HepG2 (cell line): Measurements from ENCODE around the gene NLGN2. TPM values are rescaled to one million over a fixed set of nuclear protein-coding genes. Genes with fewer than 3 reads are reported as not detected.

Experiments
- ATAC-seq: fragments of 200-7000 bp; cut with Tn5 transposase; 3 replicates; pipeline ENCODE4 v1.9.1; 2020; ENCODE audit warnings: mild to moderate bottlenecking, moderate library complexity
- BruUV-seq: library from RNA; stranded (reverse); fragments of 400-500 nt; replicated peaks from 2 replicates; lab custom pipeline; 2021; lab: Mats Ljungman, UMichigan
- CTCF ChIA-PET: fragments of 300-600 bp; formaldehyde crosslinking; extraction: SDS; loops from one replicate; lab custom pipeline; 2021; ENCODE audit warnings: low total read pairs, inconsistent platforms, low intra/inter-chr PET ratio; lab: Yijun Ruan, JAX
- POLR2A ChIA-PET: fragments of 350-600 bp; sonication (Branson Sonifier 250); formaldehyde crosslinking; loops from one replicate; lab custom pipeline; 2020; ENCODE audit warnings: antibody characterized with exemption, inconsistent platforms; lab: Yijun Ruan, JAX
- DNase-seq: peaks from one replicate; pipeline ENCODE4 v3.0.0-alpha.2; 2015; ENCODE audit warnings: low spot score
- FAIRE-seq: peaks from 3 replicates; lab custom pipeline; 2011; peaks lifted over from hg19 to GRCh38; lab: Jason Lieb, UNC
- H2AFZ ChIP-seq: one replicate; pipeline ENCODE4 v1.6.1; 2011; ENCODE audit warnings: low read length, inconsistent platforms
- H3K27ac ChIP-seq: fragments of 300-600 bp; 3 replicates; pipeline ENCODE4 v1.8.0; 2011; ENCODE audit warnings: mixed run types, mild to moderate bottlenecking, mixed read lengths, low read length, inconsistent platforms; ENCODE audit not compliant: insufficient read depth; ENCODE audit errors: extremely low read length
- H3K27me3 ChIP-seq, 2 experiments: fragments of 200-600 bp in 1 of 2; 2 replicates in 1 of 2; 3 replicates in 1 of 2; pipeline versions ENCODE4 v1.6.0 to v1.8.0; 2011; ENCODE audit warnings: low read length in 2 of 2, mild to moderate bottlenecking in 2 of 2, moderate library complexity in 2 of 2, inconsistent platforms in 1 of 2; ENCODE audit not compliant: insufficient read depth in 2 of 2, control insufficient read depth in 1 of 2
- H3K36me3 ChIP-seq, 2 experiments: fragments of 200-600 bp in 1 of 2; replicated peaks in 1 of 2; 2 replicates in 1 of 2; 3 replicates in 1 of 2; pipeline versions ENCODE4 v1.5.1 to v1.8.0; 2011; ENCODE audit warnings: low read length in 2 of 2, inconsistent platforms in 1 of 2; ENCODE audit not compliant: insufficient read depth in 2 of 2, control insufficient read depth in 1 of 2
- H3K4me1 ChIP-seq: 2 replicates; pipeline ENCODE4 v1.5.1; 2012; ENCODE audit warnings: low read length, inconsistent platforms; ENCODE audit not compliant: insufficient read depth
- H3K4me2 ChIP-seq: 2 replicates; pipeline ENCODE4 v1.6.0; 2011; ENCODE audit warnings: low read depth, low read length, inconsistent platforms
- H3K4me3 ChIP-seq, 3 experiments: fragments of 200-600 bp in 1 of 3; sonication (generic), shearing (Covaris generic) in 1 of 3; replicated peaks in 1 of 3; 2 replicates each; pipeline ENCODE4 v1.5.1; 2011 to 2016; ENCODE audit warnings: low read length in 3 of 3, inconsistent platforms in 2 of 3, low read depth in 2 of 3, mild to moderate bottlenecking in 2 of 3, control low read depth in 1 of 3, mixed read lengths in 1 of 3; ENCODE audit not compliant: insufficient read depth in 1 of 3
- H3K79me2 ChIP-seq: one replicate; pipeline ENCODE4 v1.6.1; 2011; ENCODE audit warnings: low read length, inconsistent platforms; ENCODE audit not compliant: insufficient read depth
- H3K9ac ChIP-seq: 2 replicates; pipeline ENCODE4 v1.6.0; 2011; ENCODE audit warnings: mild to moderate bottlenecking, low read depth, low read length, inconsistent platforms; ENCODE audit not compliant: insufficient read depth
- H3K9me3 ChIP-seq: 2 replicates; pipeline ENCODE4 v1.5.1; 2012; ENCODE audit warnings: mild to moderate bottlenecking, low read length
- H4K20me1 ChIP-seq: 2 replicates; pipeline ENCODE4 v1.6.0; 2011; ENCODE audit warnings: inconsistent platforms, mild to moderate bottlenecking, low read length, moderate library complexity; ENCODE audit not compliant: insufficient read depth
- BCL6 ChIP-seq: IDR thresholded peaks from 2 replicates; pipeline ENCODE4 v1.6.1; 2016; ENCODE audit warnings: missing genetic modification reagents, missing compliant biosample characterization
- CREB3 ChIP-seq: sonication (generic); formaldehyde crosslinking; IDR thresholded peaks from 2 replicates; pipeline ENCODE4 v1.5.0; 2020; ENCODE audit warnings: missing genetic modification reagents
- FOXP1 ChIP-seq, 2 experiments: fragments of 450-650 bp in 1 of 2; IDR thresholded peaks; 2 replicates each; pipeline ENCODE4 v1.6.1; 2017 to 2018; ENCODE audit warnings: antibody characterized with exemption in 1 of 2
- HOXA9 ChIP-seq: sonication (generic); formaldehyde crosslinking; IDR thresholded peaks from 2 replicates; pipeline ENCODE4 v1.8.1; 2022; ENCODE audit warnings: missing genetic modification reagents, mild to moderate bottlenecking, moderate library complexity, borderline replicate concordance
- ISX ChIP-seq: sonication (generic); formaldehyde crosslinking; conservative IDR thresholded peaks from 2 replicates; pipeline ENCODE4 v1.5.0; 2020; ENCODE audit warnings: missing genetic modification reagents
- NRL ChIP-seq: sonication (generic); formaldehyde crosslinking; IDR thresholded peaks from 2 replicates; pipeline ENCODE4 v1.5.0; 2020; ENCODE audit warnings: missing genetic modification reagents, mild to moderate bottlenecking, moderate library complexity, borderline replicate concordance
- SAFB2 ChIP-seq: sonication (generic); formaldehyde crosslinking; IDR thresholded peaks from 2 replicates; pipeline ENCODE4 v1.5.1; 2020; ENCODE audit warnings: missing genetic modification reagents, low read depth, mild to moderate bottlenecking, borderline replicate concordance
- SIN3A ChIP-seq: IDR thresholded peaks from 2 replicates; pipeline ENCODE4 v1.6.1; 2011; ENCODE audit warnings: low read depth, mild to moderate bottlenecking, control low read depth, low read length, borderline replicate concordance
- ZNF350 ChIP-seq: sonication (generic); formaldehyde crosslinking; IDR thresholded peaks from 2 replicates; pipeline ENCODE4 v1.4.0; 2020; ENCODE audit warnings: mild to moderate bottlenecking, low read depth, missing genetic modification reagents, borderline replicate concordance
- ZNF619 ChIP-seq: sonication (generic); formaldehyde crosslinking; IDR thresholded peaks from 2 replicates; pipeline ENCODE4 v1.4.0; 2020; ENCODE audit warnings: mild to moderate bottlenecking, missing genetic modification reagents
- WGBS: methylation state at CpG from one replicate; pipeline ENCODE4 v1.1.6; 2017; ENCODE audit warnings: low lambda C conversion rate; 5-methylcytosine and 5-hydroxymethylcytosine counted together
- in situ Hi-C: cut with HindIII; loops from 2 replicates; pipeline ENCODE4 v1.10.0; 2017; ENCODE audit warnings: low pct_unique_long_range_greater_than_20kb; ENCODE audit not compliant: extremely low pct_ligation_motif_present
- intact Hi-C: fragments of 100-400 bp; cut with micrococcal nuclease; formaldehyde crosslinking; loops from one replicate; pipeline ENCODE4 v1.10.0; 2022; ENCODE audit not compliant: unreplicated experiment
- polyA plus RNA-seq, 8 experiments: library from polyadenylated mRNA; depleted of rRNA in 3 of 8; stranded (reverse) in 7 of 8; unstranded in 1 of 8; fragments of >200 nt; fragmentation: Illumina TruSeq in 4 of 8; extraction: Trizol in 4 of 8; gene quantifications; 2 replicates each; pipeline versions ENCODE4 v1.2.1 to v1.2.3, GENCODE V29; 2011 to 2016; ENCODE audit warnings: low read depth in 4 of 8, missing spikeins in 1 of 8, mixed read lengths in 1 of 8; ENCODE audit not compliant: insufficient read depth in 1 of 8
- total RNA-seq, 5 experiments: library from RNA; depleted of rRNA; stranded (reverse); fragments of >200 nt; fragmentation: Illumina TruSeq; extraction: Trizol; gene quantifications; 2 replicates each; pipeline ENCODE4 v1.2.3, GENCODE V29; 2016; ENCODE audit warnings: low read depth in 1 of 5
- TF ChIP-seq, protein P1 (sequence below): IDR thresholded peaks from 2 replicates; pipeline ENCODE4 v1.4.0; 2020; ENCODE audit warnings: mild to moderate bottlenecking, missing genetic modification reagents
- TF ChIP-seq, protein P2 (sequence below): sonication (generic); formaldehyde crosslinking; IDR thresholded peaks from 2 replicates; pipeline ENCODE4 v1.4.0; 2020; ENCODE audit warnings: missing genetic modification reagents

Gene NLGN2
- total and polyA plus RNA-seq, 2 of the 13 experiments (the other 11 are each of a cell fraction or from before 2014, with no cell fraction given), result 1.9 to 11.0 TPM

- TF ChIP-seq, protein P1, sequence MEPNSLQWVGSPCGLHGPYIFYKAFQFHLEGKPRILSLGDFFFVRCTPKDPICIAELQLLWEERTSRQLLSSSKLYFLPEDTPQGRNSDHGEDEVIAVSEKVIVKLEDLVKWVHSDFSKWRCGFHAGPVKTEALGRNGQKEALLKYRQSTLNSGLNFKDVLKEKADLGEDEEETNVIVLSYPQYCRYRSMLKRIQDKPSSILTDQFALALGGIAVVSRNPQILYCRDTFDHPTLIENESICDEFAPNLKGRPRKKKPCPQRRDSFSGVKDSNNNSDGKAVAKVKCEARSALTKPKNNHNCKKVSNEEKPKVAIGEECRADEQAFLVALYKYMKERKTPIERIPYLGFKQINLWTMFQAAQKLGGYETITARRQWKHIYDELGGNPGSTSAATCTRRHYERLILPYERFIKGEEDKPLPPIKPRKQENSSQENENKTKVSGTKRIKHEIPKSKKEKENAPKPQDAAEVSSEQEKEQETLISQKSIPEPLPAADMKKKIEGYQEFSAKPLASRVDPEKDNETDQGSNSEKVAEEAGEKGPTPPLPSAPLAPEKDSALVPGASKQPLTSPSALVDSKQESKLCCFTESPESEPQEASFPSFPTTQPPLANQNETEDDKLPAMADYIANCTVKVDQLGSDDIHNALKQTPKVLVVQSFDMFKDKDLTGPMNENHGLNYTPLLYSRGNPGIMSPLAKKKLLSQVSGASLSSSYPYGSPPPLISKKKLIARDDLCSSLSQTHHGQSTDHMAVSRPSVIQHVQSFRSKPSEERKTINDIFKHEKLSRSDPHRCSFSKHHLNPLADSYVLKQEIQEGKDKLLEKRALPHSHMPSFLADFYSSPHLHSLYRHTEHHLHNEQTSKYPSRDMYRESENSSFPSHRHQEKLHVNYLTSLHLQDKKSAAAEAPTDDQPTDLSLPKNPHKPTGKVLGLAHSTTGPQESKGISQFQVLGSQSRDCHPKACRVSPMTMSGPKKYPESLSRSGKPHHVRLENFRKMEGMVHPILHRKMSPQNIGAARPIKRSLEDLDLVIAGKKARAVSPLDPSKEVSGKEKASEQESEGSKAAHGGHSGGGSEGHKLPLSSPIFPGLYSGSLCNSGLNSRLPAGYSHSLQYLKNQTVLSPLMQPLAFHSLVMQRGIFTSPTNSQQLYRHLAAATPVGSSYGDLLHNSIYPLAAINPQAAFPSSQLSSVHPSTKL (CRISPR knock-in tag), result no peak
- TF ChIP-seq FOXP1 (IDR thresholded peaks at IDR 0.05) (no peak), FOXP1 (CRISPR knock-in tag; IDR thresholded peaks at IDR 0.05) (no peak), NRL (CRISPR knock-in tag) (no peak), ZNF350 (CRISPR knock-in tag) (no peak), ISX (CRISPR knock-in tag) (no peak), HOXA9 (CRISPR knock-in tag) (no peak)
These were observed 23.1 kb upstream of the NLGN2 start (continued) for GRCh38 chr17:7384489-7385081.

DNA sequence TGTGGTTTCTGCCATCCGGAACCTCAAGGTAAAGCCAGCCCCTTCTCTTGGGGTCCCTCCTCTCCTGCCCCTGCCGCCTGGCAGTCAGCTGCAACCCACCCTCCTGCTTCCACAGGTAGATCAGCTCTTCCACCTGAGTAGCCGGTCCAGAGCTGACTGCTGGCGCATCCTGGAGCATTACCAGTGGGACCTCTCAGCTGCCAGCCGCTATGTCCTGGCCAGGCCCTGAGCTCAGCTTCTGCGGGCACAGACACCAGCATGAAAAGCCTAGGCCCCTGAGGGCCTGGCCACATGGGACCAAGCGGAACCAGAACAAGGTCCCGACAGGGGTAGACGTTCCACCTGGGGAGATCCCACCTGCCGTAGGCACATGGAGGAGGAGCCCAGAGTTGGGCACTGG is 18.8 kb upstream of the NLGN2 start:
- intact Hi-C loops (no loop called here), in situ Hi-C loops (no loop called here)
- ATAC-seq, result no peak
- Histone ChIP-seq H4K20me1 (no peaks in the 10 kb centered on the region), H3K27ac (no peak overlapping the region), H3K27me3 (no peaks in the 10 kb centered on the region), H2AFZ (no peak overlapping the region), H3K9me3 (no peaks in the 10 kb centered on the region), H3K9ac (no peak overlapping the region), H3K79me2 (no peaks in the 10 kb centered on the region), H3K4me1 (peaks cover 7% of the 10 kb centered on the region; the same call in 1 of the 2 replicates), H3K4me2 (no peak overlapping the region), H3K4me3 (no peak overlapping the region), H3K36me3 (peaks cover 0 to 2% of the 10 kb centered on the region in 2 experiments; a peak in 2 of 5 replicates)
- DNase-seq, result no peak
- ChIA-PET CTCF (no interaction called here), POLR2A (interaction anchor here (2.4 kb wide), 1 partner anchor 15 kb away, joined by 12 read pairs; the partner anchor contains the start of gene TMEM256)
- no TSS peak for BruUV-seq
- WGBS, result 87% methylated on average over 3 of the region's 10 CpGs
- FAIRE-seq, result no peak
- TF ChIP-seq SIN3A (no peak), SAFB2 (CRISPR knock-in tag) (no peak), BCL6 (CRISPR knock-in tag) (no peak), ZNF619 (CRISPR knock-in tag) (no peak), CREB3 (CRISPR knock-in tag) (no peak)
- TF ChIP-seq, protein P2, sequence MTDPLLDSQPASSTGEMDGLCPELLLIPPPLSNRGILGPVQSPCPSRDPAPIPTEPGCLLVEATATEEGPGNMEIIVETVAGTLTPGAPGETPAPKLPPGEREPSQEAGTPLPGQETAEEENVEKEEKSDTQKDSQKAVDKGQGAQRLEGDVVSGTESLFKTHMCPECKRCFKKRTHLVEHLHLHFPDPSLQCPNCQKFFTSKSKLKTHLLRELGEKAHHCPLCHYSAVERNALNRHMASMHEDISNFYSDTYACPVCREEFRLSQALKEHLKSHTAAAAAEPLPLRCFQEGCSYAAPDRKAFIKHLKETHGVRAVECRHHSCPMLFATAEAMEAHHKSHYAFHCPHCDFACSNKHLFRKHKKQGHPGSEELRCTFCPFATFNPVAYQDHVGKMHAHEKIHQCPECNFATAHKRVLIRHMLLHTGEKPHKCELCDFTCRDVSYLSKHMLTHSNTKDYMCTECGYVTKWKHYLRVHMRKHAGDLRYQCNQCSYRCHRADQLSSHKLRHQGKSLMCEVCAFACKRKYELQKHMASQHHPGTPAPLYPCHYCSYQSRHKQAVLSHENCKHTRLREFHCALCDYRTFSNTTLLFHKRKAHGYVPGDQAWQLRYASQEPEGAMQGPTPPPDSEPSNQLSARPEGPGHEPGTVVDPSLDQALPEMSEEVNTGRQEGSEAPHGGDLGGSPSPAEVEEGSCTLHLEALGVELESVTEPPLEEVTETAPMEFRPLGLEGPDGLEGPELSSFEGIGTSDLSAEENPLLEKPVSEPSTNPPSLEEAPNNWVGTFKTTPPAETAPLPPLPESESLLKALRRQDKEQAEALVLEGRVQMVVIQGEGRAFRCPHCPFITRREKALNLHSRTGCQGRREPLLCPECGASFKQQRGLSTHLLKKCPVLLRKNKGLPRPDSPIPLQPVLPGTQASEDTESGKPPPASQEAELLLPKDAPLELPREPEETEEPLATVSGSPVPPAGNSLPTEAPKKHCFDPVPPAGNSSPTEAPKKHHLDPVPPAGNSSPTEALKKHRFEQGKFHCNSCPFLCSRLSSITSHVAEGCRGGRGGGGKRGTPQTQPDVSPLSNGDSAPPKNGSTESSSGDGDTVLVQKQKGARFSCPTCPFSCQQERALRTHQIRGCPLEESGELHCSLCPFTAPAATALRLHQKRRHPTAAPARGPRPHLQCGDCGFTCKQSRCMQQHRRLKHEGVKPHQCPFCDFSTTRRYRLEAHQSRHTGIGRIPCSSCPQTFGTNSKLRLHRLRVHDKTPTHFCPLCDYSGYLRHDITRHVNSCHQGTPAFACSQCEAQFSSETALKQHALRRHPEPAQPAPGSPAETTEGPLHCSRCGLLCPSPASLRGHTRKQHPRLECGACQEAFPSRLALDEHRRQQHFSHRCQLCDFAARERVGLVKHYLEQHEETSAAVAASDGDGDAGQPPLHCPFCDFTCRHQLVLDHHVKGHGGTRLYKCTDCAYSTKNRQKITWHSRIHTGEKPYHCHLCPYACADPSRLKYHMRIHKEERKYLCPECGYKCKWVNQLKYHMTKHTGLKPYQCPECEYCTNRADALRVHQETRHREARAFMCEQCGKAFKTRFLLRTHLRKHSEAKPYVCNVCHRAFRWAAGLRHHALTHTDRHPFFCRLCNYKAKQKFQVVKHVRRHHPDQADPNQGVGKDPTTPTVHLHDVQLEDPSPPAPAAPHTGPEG (CRISPR knock-in tag), result no peak
